Measurements from ENCODE around the gene MXD3. TPM values are rescaled to one million over a fixed set of nuclear protein-coding genes. Genes with fewer than 3 reads are reported as not detected.

Gene MXD3
- total and polyA plus RNA-seq, 2 donors (not counting 3 experiments of a cell fraction or from before 2014, with no cell fraction given) = 38.4 to 44.2 TPM

GRCh38 chr5:177351392-177352329, 40.0 kb upstream of the MXD3 start, which contains the start of gene LMAN2:
TSS of gene LMAN2 (minus strand) at chr5:177351668. CDS start at chr5:177351647, 21 bp downstream.
- ChIA-PET CTCF (interaction anchor here (0.8 to 3.3 kb wide), 10 partner anchors 10 to 240 kb away, joined by 3 to 16 read pairs (median 6); no protein-coding TSS in a partner anchor), POLR2A (interaction anchor here (0.8 to 2.1 kb wide), 3 partner anchors 10 to 41 kb away, joined by 3 to 6 read pairs (median 4); no protein-coding TSS in a partner anchor)

More at GRCh38 chr5:177351392-177352329, 40.0 kb upstream of the MXD3 start, which contains the start of gene LMAN2:
- Histone ChIP-seq H3K27ac (ENCODE audit: insufficient read depth, low read depth, low read length) (peak within 1 kb of the TSS; percentile 77), H3K4me3 (replicated peaks in 1 of 3; ENCODE audit: insufficient read depth in 1 of 3, low read depth in 1 of 3, low read length in 3 of 3) (peak within 1 kb of the TSS; percentile 29 to 95 (median 61)), H3K4me1 (ENCODE audit: control insufficient read depth, extremely low read depth, insufficient read depth, low read length) (peaks cover 21% of the 10 kb centered on the region), H3K36me3 (ENCODE audit: control insufficient read depth in 2 of 2, extremely low read depth in 1 of 2, insufficient read depth in 2 of 2, low read length in 2 of 2) (peaks cover 2% of the 10 kb centered on the region in 2 experiments), H3K27me3 (ENCODE audit: control insufficient read depth in 2 of 2, insufficient read depth in 2 of 2, low read length in 2 of 2) (no peaks in the 10 kb centered on the region), H3K4me2 (ENCODE audit: insufficient read depth, low read length) (peak within 1 kb of the TSS; percentile 85), H3K9ac (replicated peaks; ENCODE audit: extremely low read depth, insufficient read depth, low read length) (peak within 1 kb of the TSS; percentile 89), H3K9me1 (replicated peaks; ENCODE audit: control insufficient read depth, extremely low read depth, insufficient read depth, low read length) (no peaks in the 10 kb centered on the region), H2AFZ (ENCODE audit: low read depth, low read length) (peak within 1 kb of the TSS; percentile 91), H3K9me3 (replicated peaks; ENCODE audit: control insufficient read depth, insufficient read depth, low read length) (no peaks in the 10 kb centered on the region), H4K20me1 (replicated peaks; ENCODE audit: control insufficient read depth, extremely low read depth, insufficient read depth, low read length) (no peaks in the 10 kb centered on the region), H3K79me2 (ENCODE audit: control insufficient read depth, insufficient read depth, low read length) (peaks cover 40% of the 10 kb centered on the region)
- no TSS peak for BruUV-seq (replicated peaks)
- intact Hi-C loops (cut with micrococcal nuclease) = loop anchor here (1.0 to 2.0 kb wide), 4 partner anchors 19 to 39 kb away; no protein-coding TSS in a partner anchor
- dilution Hi-C loops (cut with MboI; ENCODE audit: extremely low pct_ligation_motif_present, low sequenced_read_pairs) = no loop called here
- FAIRE-seq (peak; percentile 99), DNase-seq (ENCODE audit: low read depth, low spot score) (peak; percentile 97)
- TF ChIP-seq MAX (IDR thresholded peaks at IDR 0.05; ENCODE audit: insufficient read depth, insufficient read length) (peak; percentile 20), EZH2 (IDR thresholded peaks at IDR 0.05; ENCODE audit: borderline replicate concordance, low read depth, low read length, severe bottlenecking) (no peak), JUN (IDR thresholded peaks at IDR 0.05; ENCODE audit: borderline replicate concordance, insufficient read depth, insufficient read length, low read depth) (no peak), POLR2A (IDR thresholded peaks at IDR 0.05; ENCODE audit: low read depth, low read length) (peak; percentile 77), POLR2AphosphoS5 (IDR thresholded peaks at IDR 0.05; ENCODE audit: insufficient read depth, low read depth, low read length) (peak; percentile 76), GATA2 (IDR thresholded peaks at IDR 0.05; ENCODE audit: insufficient read depth, insufficient read length, low read depth, low read length) (no peak), CTCF (IDR thresholded peaks at IDR 0.05; ENCODE audit: extremely low read depth in 1 of 2, insufficient read depth in 1 of 2, low read depth in 1 of 2, low read length in 2 of 2) (no peak), MYC (IDR thresholded peaks at IDR 0.05; ENCODE audit: low read depth, low read length) (no peak), FOS (IDR thresholded peaks at IDR 0.05; ENCODE audit: borderline replicate concordance, insufficient read depth, low read length) (no peak)

Measured in endothelial cell of umbilical vein (primary cell).